Liver (tissue), 9 donors: ENCODE results near the gene PRG2. TPM values are rescaled to one million over a fixed set of nuclear protein-coding genes. Genes with fewer than 3 reads are reported as not detected.
A peak's percentile ranks its signal among the peaks of the same experiment; 100 is the strongest.

Source experiments
- DNase-seq: peaks from one replicate; pipeline ENCODE4 v3.0.0-alpha.2; 2017; ENCODE audit warnings: low spot score
- H3K27ac ChIP-seq, 2 donors: one replicate each; pipeline ENCODE4 v1.7.0; 2013; ENCODE audit warnings: inconsistent platforms in 2 of 2, low read length in 2 of 2, control low read depth in 1 of 2, low read depth in 1 of 2, mild to moderate bottlenecking in 1 of 2
- H3K27me3 ChIP-seq, 4 donors: one replicate each; pipeline versions ENCODE4 v1.6.1 to v1.7.0; 2013; ENCODE audit warnings: low read length in 3 of 4, inconsistent platforms in 1 of 4, mild to moderate bottlenecking in 1 of 4, moderate library complexity in 1 of 4; ENCODE audit not compliant: control insufficient read depth in 4 of 4, insufficient read depth in 4 of 4
- H3K36me3 ChIP-seq, 4 donors: one replicate each; pipeline versions ENCODE4 v1.6.1 to v1.7.0; 2013; ENCODE audit warnings: low read length in 3 of 4, mild to moderate bottlenecking in 3 of 4, low read depth in 1 of 4, moderate library complexity in 1 of 4; ENCODE audit not compliant: control insufficient read depth in 4 of 4, insufficient read depth in 3 of 4
- H3K4me1 ChIP-seq, 4 donors: one replicate each; pipeline versions ENCODE4 v1.6.1 to v1.7.0; 2013; ENCODE audit warnings: low read length in 3 of 4, mild to moderate bottlenecking in 3 of 4, moderate library complexity in 1 of 4; ENCODE audit not compliant: control insufficient read depth in 4 of 4, insufficient read depth in 4 of 4
- H3K4me3 ChIP-seq, 3 donors: one replicate each; pipeline versions ENCODE4 v1.6.1 to v1.7.0; 2013; ENCODE audit warnings: low read length in 3 of 3, control low read depth in 1 of 3, low read depth in 1 of 3, mild to moderate bottlenecking in 1 of 3
- H3K9ac ChIP-seq, 2 donors: one replicate each; pipeline ENCODE4 v1.7.0; 2013; ENCODE audit warnings: low read length in 2 of 2, mild to moderate bottlenecking in 2 of 2, moderate library complexity in 2 of 2, control low read depth in 1 of 2, low read depth in 1 of 2
- H3K9me3 ChIP-seq, 4 donors: one replicate each; pipeline versions ENCODE4 v1.6.1 to v1.7.0; 2013; ENCODE audit warnings: low read length in 3 of 4; ENCODE audit not compliant: control insufficient read depth in 4 of 4
- CTCF ChIP-seq: fragments of 150-350 bp; IDR thresholded peaks from 2 replicates; pipeline ENCODE4 v1.5.1; 2017; ENCODE audit warnings: improper control_type of control experiment, low read depth, low read length; ENCODE audit not compliant: missing input control
- EGR1 ChIP-seq, 2 donors: IDR thresholded peaks; 2 replicates each; pipeline ENCODE4 v1.6.1; 2016 to 2018; ENCODE audit warnings: antibody characterized with exemption in 2 of 2, low read depth in 2 of 2
- FOXA1 ChIP-seq: IDR thresholded peaks from 2 replicates; pipeline ENCODE4 v1.6.1; 2016; ENCODE audit warnings: antibody characterized with exemption
- FOXA2 ChIP-seq: IDR thresholded peaks from 2 replicates; pipeline ENCODE4 v1.6.1; 2016; ENCODE audit warnings: antibody characterized with exemption
- GABPA ChIP-seq, 2 donors: IDR thresholded peaks in 1 of 2; conservative IDR thresholded peaks in 1 of 2; 2 replicates each; pipeline ENCODE4 v1.6.1; 2016; ENCODE audit warnings: antibody characterized with exemption in 2 of 2, mild to moderate bottlenecking in 1 of 2, moderate library complexity in 1 of 2
- HNF4A ChIP-seq, 2 donors: conservative IDR thresholded peaks; 2 replicates each; pipeline ENCODE4 v1.6.1; 2016; ENCODE audit warnings: antibody characterized with exemption in 2 of 2, mild to moderate bottlenecking in 2 of 2
- HNF4G ChIP-seq: IDR thresholded peaks from 2 replicates; pipeline ENCODE4 v1.6.1; 2016; ENCODE audit warnings: antibody characterized with exemption
- JUND ChIP-seq, 2 donors: IDR thresholded peaks; 2 replicates each; pipeline ENCODE4 v1.6.1; 2016; ENCODE audit warnings: antibody characterized with exemption in 2 of 2
- MAX ChIP-seq: IDR thresholded peaks from 2 replicates; pipeline ENCODE4 v1.6.1; 2016; ENCODE audit warnings: antibody characterized with exemption
- NR2F2 ChIP-seq: IDR thresholded peaks from 2 replicates; pipeline ENCODE4 v1.6.1; 2016; ENCODE audit warnings: antibody characterized with exemption
- RAD21 ChIP-seq, 2 donors: IDR thresholded peaks; 2 replicates each; pipeline ENCODE4 v1.6.1; 2016; ENCODE audit warnings: antibody characterized with exemption in 2 of 2, mild to moderate bottlenecking in 2 of 2
- RXRA ChIP-seq, 2 donors: IDR thresholded peaks; 2 replicates each; pipeline ENCODE4 v1.6.1; 2017 to 2018; ENCODE audit warnings: antibody characterized with exemption in 2 of 2, mild to moderate bottlenecking in 1 of 2
- SP1 ChIP-seq: IDR thresholded peaks from 2 replicates; pipeline ENCODE4 v1.6.1; 2018; ENCODE audit warnings: antibody characterized with exemption, mild to moderate bottlenecking
- TAF1 ChIP-seq: conservative IDR thresholded peaks from 2 replicates; pipeline ENCODE4 v1.6.1; 2016; ENCODE audit warnings: antibody characterized with exemption, mild to moderate bottlenecking
- YY1 ChIP-seq: IDR thresholded peaks from 2 replicates; pipeline ENCODE4 v1.6.1; 2016; ENCODE audit warnings: antibody characterized with exemption, mild to moderate bottlenecking
- WGBS: extraction: QIAGEN DNeasy Blood & Tissue Kit; methylation state at CpG from one replicate; pipeline ENCODE4 v1.1.7; 2013; 5-methylcytosine and 5-hydroxymethylcytosine counted together
- polyA plus RNA-seq, 2 donors: library from polyadenylated mRNA; stranded (reverse) in 1 of 2; unstranded in 1 of 2; fragments of 200-250 nt in 1 of 2; fragments of >200 nt in 1 of 2; fragmentation: Nextera tagmentation in 1 of 2; extraction: Ambion mirVana in 1 of 2; gene quantifications; one replicate each; pipeline versions ENCODE4 v1.2.1 to v1.2.3, GENCODE V29; 2013 to 2015
- total RNA-seq, 2 donors: library from RNA; depleted of rRNA; stranded (reverse); fragments of >200 nt; gene quantifications; one replicate each; pipeline ENCODE4 v1.2.3, GENCODE V29; 2014
- TF ChIP-seq, protein P1 (sequence below): IDR thresholded peaks from 2 replicates; pipeline ENCODE4 v1.6.1; 2016; ENCODE audit warnings: antibody characterized with exemption
- TF ChIP-seq, protein P2 (sequence below): IDR thresholded peaks from 2 replicates; pipeline ENCODE4 v1.6.1; 2016; ENCODE audit warnings: antibody characterized with exemption, mild to moderate bottlenecking
- donor health status: healthy.
- donor health status: healthy.
- donor health status: healthy.
- donor health status: healthy.
- donor health status: healthy.

Gene PRG2, protein sequence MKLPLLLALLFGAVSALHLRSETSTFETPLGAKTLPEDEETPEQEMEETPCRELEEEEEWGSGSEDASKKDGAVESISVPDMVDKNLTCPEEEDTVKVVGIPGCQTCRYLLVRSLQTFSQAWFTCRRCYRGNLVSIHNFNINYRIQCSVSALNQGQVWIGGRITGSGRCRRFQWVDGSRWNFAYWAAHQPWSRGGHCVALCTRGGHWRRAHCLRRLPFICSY
- total RNA-seq (10 to 100 TPM in 1 of 2 donors, not detected in 1; 24.2 TPM), polyA plus RNA-seq (1 to 10 TPM in 1 of 2 donors, under 1 TPM in 1; 0.74 to 1.2 TPM)

DNA sequence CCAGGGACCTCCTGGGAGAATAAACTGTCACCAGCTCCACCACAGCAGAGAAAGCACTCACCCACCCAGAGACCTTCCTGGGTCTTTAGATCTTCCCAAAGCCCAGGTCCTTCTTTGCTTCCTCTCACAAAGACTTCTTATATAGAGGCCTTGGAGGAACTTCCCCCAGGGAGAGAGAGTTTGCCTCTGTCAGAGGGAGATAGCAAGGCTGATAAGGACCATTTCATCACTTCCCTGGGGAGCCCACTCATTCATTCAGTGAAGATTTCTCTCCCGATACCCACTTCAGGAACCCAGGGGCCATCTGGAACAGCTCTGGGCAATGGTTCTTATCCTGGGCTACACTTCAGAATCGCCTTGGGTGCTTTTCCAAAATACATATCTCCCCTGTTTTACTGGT is at the start of gene PRG2:
Gene PRG2 (minus strand): TSS at position 116 of the 400 bp plus-strand sequence. CDS start 706 bp downstream, outside the sequence.
- WGBS = 86% methylated on average over 2 of the region's 2 CpGs
- Histone ChIP-seq H3K36me3 (no peaks in the 10 kb centered on the region), H3K27ac (no peak within 1 kb of the TSS), H3K4me1 (no peaks in the 10 kb centered on the region), H3K9me3 (no peaks in the 10 kb centered on the region), H3K9ac (no peak within 1 kb of the TSS), H3K27me3 (no peaks in the 10 kb centered on the region), H3K4me3 (no peak within 1 kb of the TSS)
- no peak for DNase-seq
- TF ChIP-seq YY1 (no peak), FOXA2 (no peak), MAX (no peak), RXRA (IDR thresholded peaks at IDR 0.05) (no peak), TAF1 (no peak), EGR1 (IDR thresholded peaks at IDR 0.05; ENCODE audit: low read depth in 2 of 2) (no peak)

GRCh38 chr11:57439786-57440185 is 49.3 kb upstream of the PRG2 start:
- Histone ChIP-seq H3K4me1 (peaks cover 10 to 42% (median 23%) of the 10 kb centered on the region in 4 donors), H3K27me3 (no peaks in the 10 kb centered on the region), H3K9ac (no peak overlapping the region), H3K9me3 (no peaks in the 10 kb centered on the region), H3K36me3 (no peaks in the 10 kb centered on the region), H3K4me3 (no peak overlapping the region), H3K27ac (peak overlapping the region; percentile 79 to 91)
- DNase-seq = no peak
- TF ChIP-seq HNF4G = no peak
- TF ChIP-seq FOXA1 = no peak
- TF ChIP-seq HNF4A (conservative IDR thresholded peaks at IDR 0.05) = no peak
- TF ChIP-seq MAX = no peak
- no peak for TF ChIP-seq FOXA2
- TF ChIP-seq GABPA (IDR thresholded peaks at IDR 0.05 in 1 of 2, conservative IDR thresholded peaks at IDR 0.05 in 1 of 2) = no peak
- no peak for TF ChIP-seq TAF1
- WGBS = 80% methylated on average over 6 of the region's 6 CpGs

DNA sequence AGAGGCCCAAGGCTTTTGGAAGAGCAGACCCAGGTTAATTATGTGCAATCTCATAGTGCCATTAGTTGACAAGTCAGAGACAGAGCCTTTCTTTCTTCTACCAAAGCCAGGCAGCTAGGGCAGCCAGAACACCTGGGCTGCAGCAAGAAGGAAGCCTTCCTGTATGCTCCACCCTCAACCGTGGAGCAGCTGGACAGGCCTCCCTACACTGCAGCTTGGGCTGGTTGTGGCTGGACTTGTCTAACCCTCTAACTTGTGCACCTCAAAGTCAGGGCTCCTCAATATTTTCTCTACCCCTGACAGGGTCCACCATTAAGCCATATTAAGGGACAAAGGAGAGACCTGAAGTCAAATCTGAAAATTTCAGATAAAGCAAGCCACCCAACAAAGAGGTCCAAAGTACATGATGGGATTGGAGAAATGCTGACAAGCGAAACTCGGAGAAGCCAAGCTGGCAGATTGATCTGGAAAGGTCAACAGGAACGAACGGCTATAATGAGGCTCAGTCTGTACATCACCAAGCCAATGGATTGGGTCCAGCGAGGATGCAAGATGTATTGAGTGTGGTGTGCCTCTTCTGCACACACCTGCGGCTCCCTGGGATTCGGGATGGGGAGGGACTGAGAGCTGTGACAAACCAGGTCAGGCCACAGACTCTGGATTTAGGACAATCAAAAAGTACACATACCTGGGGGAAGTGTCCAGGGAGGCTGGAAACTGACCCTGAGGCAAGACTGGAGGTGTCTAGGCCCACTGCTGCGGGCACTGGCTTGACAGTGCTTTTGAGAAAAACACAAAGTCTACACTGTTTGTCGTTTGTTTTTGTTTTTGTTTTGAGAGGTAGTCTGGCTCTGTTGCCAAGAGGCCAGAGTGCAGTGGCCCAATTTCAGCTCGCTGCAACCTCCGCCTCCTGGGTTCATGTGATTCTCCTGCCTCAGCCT is 48.2 kb upstream of the PRG2 start:
- no peak for DNase-seq
- no peaks in the 10 kb centered on the region for H3K27me3 ChIP-seq
- peak overlapping the region in 1 of 2 donors; percentile 27 for H3K9ac ChIP-seq
- H3K36me3 ChIP-seq = no peaks in the 10 kb centered on the region
- 26% methylated on average over 12 of the region's 12 CpGs for whole genome bisulfite sequencing
- peaks cover 14 to 54% (median 29%) of the 10 kb centered on the region in 4 donors for H3K4me1 ChIP-seq
- no peak overlapping the region for H3K4me3 ChIP-seq
- H3K9me3 ChIP-seq = no peaks in the 10 kb centered on the region
- peak overlapping the region; percentile 79 to 91 for H3K27ac ChIP-seq
- TF ChIP-seq, protein P1, sequence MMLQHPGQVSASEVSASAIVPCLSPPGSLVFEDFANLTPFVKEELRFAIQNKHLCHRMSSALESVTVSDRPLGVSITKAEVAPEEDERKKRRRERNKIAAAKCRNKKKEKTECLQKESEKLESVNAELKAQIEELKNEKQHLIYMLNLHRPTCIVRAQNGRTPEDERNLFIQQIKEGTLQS = peak; percentile 32
- TF ChIP-seq HNF4A (conservative IDR thresholded peaks at IDR 0.05) (peak; percentile 90 to 95), FOXA1 (peak; percentile 71), SP1 (peak; percentile 96), FOXA2 (peak; percentile 86), RAD21 (IDR thresholded peaks at IDR 0.05) (peak; percentile 42 to 64), JUND (IDR thresholded peaks at IDR 0.05) (peak; percentile 80 to 87), YY1 (peak; percentile 80), RXRA (IDR thresholded peaks at IDR 0.05) (peak; percentile 90), HNF4G (peak; percentile 89), EGR1 (IDR thresholded peaks at IDR 0.05; ENCODE audit: low read depth in 2 of 2) (peak in 1 of 2 donors; percentile 52), MAX (peak; percentile 75), TAF1 (no peak), CTCF (no peak), GABPA (IDR thresholded peaks at IDR 0.05 in 1 of 2, conservative IDR thresholded peaks at IDR 0.05 in 1 of 2) (no peak), NR2F2 (peak; percentile 52)
- TF ChIP-seq, protein P2, sequence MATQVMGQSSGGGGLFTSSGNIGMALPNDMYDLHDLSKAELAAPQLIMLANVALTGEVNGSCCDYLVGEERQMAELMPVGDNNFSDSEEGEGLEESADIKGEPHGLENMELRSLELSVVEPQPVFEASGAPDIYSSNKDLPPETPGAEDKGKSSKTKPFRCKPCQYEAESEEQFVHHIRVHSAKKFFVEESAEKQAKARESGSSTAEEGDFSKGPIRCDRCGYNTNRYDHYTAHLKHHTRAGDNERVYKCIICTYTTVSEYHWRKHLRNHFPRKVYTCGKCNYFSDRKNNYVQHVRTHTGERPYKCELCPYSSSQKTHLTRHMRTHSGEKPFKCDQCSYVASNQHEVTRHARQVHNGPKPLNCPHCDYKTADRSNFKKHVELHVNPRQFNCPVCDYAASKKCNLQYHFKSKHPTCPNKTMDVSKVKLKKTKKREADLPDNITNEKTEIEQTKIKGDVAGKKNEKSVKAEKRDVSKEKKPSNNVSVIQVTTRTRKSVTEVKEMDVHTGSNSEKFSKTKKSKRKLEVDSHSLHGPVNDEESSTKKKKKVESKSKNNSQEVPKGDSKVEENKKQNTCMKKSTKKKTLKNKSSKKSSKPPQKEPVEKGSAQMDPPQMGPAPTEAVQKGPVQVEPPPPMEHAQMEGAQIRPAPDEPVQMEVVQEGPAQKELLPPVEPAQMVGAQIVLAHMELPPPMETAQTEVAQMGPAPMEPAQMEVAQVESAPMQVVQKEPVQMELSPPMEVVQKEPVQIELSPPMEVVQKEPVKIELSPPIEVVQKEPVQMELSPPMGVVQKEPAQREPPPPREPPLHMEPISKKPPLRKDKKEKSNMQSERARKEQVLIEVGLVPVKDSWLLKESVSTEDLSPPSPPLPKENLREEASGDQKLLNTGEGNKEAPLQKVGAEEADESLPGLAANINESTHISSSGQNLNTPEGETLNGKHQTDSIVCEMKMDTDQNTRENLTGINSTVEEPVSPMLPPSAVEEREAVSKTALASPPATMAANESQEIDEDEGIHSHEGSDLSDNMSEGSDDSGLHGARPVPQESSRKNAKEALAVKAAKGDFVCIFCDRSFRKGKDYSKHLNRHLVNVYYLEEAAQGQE = peak; percentile 86
